Spleen (tissue), 7 donors: ENCODE measurements around the gene HIP1.

Experiments
- CTCF ChIP-seq, 11 experiments: fragments of 200-600 bp in 7 of 11; fragments of 450-650 bp in 4 of 11; sonication (generic) in 4 of 11; IDR thresholded peaks in 8 of 11; conservative IDR thresholded peaks in 3 of 11; 1 replicate in 7 of 11; 2 replicates in 4 of 11; pipeline versions ENCODE4 v1.4.0 to v1.8.0; 2016 to 2021; ENCODE audit warnings: antibody characterized with exemption in 11 of 11, inconsistent platforms in 4 of 11, mild to moderate bottlenecking in 1 of 11
- POLR2AphosphoS5 ChIP-seq, 3 donors: sonication (generic); formaldehyde crosslinking; IDR thresholded peaks; one replicate each; pipeline ENCODE4 v1.5.1; 2017; ENCODE audit warnings: antibody characterized with exemption in 3 of 3
- donor health status: DM: no; HTN: no; CAD: no; lungs with moderate emphysema.
- donor health status: DM: no; HTN: no; CAD: no.
- donor health status: DM: no; HTN: no; CAD: no.

GRCh38 chr7:75573477-75574019, 165.2 kb downstream of the HIP1 start:
- no peak for TF ChIP-seq CTCF (IDR thresholded peaks at IDR 0.05 in 8 of 11, conservative IDR thresholded peaks at IDR 0.05 in 3 of 11)
- no peak for TF ChIP-seq POLR2AphosphoS5 (IDR thresholded peaks at IDR 0.05)
